HuH-7 (cell line): ENCODE data around the gene PRKCA.
"Not testable (repeated sequence)": the region's sequence is repeated elsewhere in the genome, so short reads cannot be mapped to it uniquely, and the experiment has no call there.

Experiments used
- DNase-seq: peaks from one replicate; pipeline ENCODE4 v3.0.0; 2011; ENCODE audit warnings: low spot score

The PRKCA gene

GRCh38 chr17:66466106-66466820 lies 163.8 kb downstream of the PRKCA start:
- DNase-seq = no peak

GRCh38 chr17:66466840-66467367 lies 164.5 kb downstream of the PRKCA start:
- no peak for DNase-seq

- DNase-seq = no peak
Measured at GRCh38 chr17:66467766-66468165, 165.4 kb downstream of the PRKCA start.

GRCh38 chr17:66468241-66469087 lies 166.1 kb downstream of the PRKCA start:
- DNase-seq = no peak

- DNase-seq = no peak
Measured at GRCh38 chr17:66469088-66469442, 166.7 kb downstream of the PRKCA start.

- DNase-seq = no peak
Measured at GRCh38 chr17:66469461-66469860, 167.0 kb downstream of the PRKCA start.

GRCh38 chr17:66469890-66470289 lies 167.5 kb downstream of the PRKCA start:
- no peak for DNase-seq

GRCh38 chr17:66472123-66472522 lies 169.7 kb downstream of the PRKCA start:
- no peak for DNase-seq

- no peak for DNase-seq
Measured at GRCh38 chr17:66474258-66474657, 171.8 kb downstream of the PRKCA start.

- no peak for DNase-seq
Measured at GRCh38 chr17:66474806-66475497, 172.5 kb downstream of the PRKCA start.

GRCh38 chr17:66476014-66476413 lies 173.6 kb downstream of the PRKCA start:
- no peak for DNase-seq

GRCh38 chr17:66477615-66478283 lies 175.3 kb downstream of the PRKCA start:
- DNase-seq = no peak

- DNase-seq = not testable (repeated sequence)
Measured at GRCh38 chr17:66479230-66479889, 176.9 kb downstream of the PRKCA start.

GRCh38 chr17:66480243-66480642 lies 177.8 kb downstream of the PRKCA start:
- no peak for DNase-seq

- DNase-seq = no peak
Measured at GRCh38 chr17:66480802-66481201, 178.4 kb downstream of the PRKCA start.

GRCh38 chr17:66481271-66481670 lies 178.9 kb downstream of the PRKCA start:
- no peak for DNase-seq

GRCh38 chr17:66483906-66484305 lies 181.5 kb downstream of the PRKCA start:
- DNase-seq = no peak

GRCh38 chr17:66485309-66485947 lies 183.0 kb downstream of the PRKCA start:
- no peak for DNase-seq

GRCh38 chr17:66487121-66487520 lies 184.7 kb downstream of the PRKCA start:
- DNase-seq = no peak

- no peak for DNase-seq
Measured at GRCh38 chr17:66487981-66488468, 185.6 kb downstream of the PRKCA start.

- no peak for DNase-seq
Measured at GRCh38 chr17:66488864-66489263, 186.5 kb downstream of the PRKCA start.
